K562 (cell line): ENCODE results near the gene NEDD8.

Experiments used
- CHD2 ChIP-seq: IDR thresholded peaks from 2 replicates; pipeline ENCODE4 v1.6.1; 2011; ENCODE audit warnings: low read depth, low read length
- CTCF ChIP-seq, 3 experiments: IDR thresholded peaks in 2 of 3; conservative IDR thresholded peaks in 1 of 3; 2 replicates each; pipeline ENCODE4 v1.5.1; 2011 to 2012; ENCODE audit warnings: low read length in 3 of 3, mild to moderate bottlenecking in 3 of 3, control low read depth in 2 of 3, improper control_type of control experiment in 1 of 3, inconsistent platforms in 1 of 3, low read depth in 1 of 3, mixed read lengths in 1 of 3, moderate library complexity in 1 of 3; ENCODE audit not compliant: insufficient read depth in 2 of 3
- ELK1 ChIP-seq: sonication (generic); formaldehyde crosslinking; IDR thresholded peaks from 2 replicates; pipeline ENCODE4 v1.8.1; 2022; ENCODE audit warnings: missing genetic modification reagents
- FOXO4 ChIP-seq: fragments of 450-650 bp; formaldehyde crosslinking; IDR thresholded peaks from 2 replicates; pipeline ENCODE4 v1.4.0; 2020; ENCODE audit warnings: mild to moderate bottlenecking, moderate library complexity
- HMGN3 ChIP-seq: IDR thresholded peaks from 2 replicates; pipeline ENCODE4 v1.6.1; 2011; ENCODE audit warnings: borderline replicate concordance, low read depth, mild to moderate bottlenecking, mixed read lengths, low read length; ENCODE audit not compliant: insufficient read length; ENCODE audit errors: extremely low read depth
- MXI1 ChIP-seq: IDR thresholded peaks from 2 replicates; pipeline ENCODE4 v1.6.1; 2011; ENCODE audit warnings: low read depth, mild to moderate bottlenecking, improper control_type of control experiment, low read length
- NFIC ChIP-seq: fragments of 450-650 bp; IDR thresholded peaks from 2 replicates; pipeline ENCODE4 v1.6.1; 2017; ENCODE audit warnings: mild to moderate bottlenecking, inconsistent platforms
- NKRF ChIP-seq: fragments of 450-650 bp; IDR thresholded peaks from 2 replicates; pipeline ENCODE4 v1.6.1; 2016; ENCODE audit warnings: borderline replicate concordance
- SMAD1 ChIP-seq: fragments of 150-350 bp; IDR thresholded peaks from 2 replicates; pipeline ENCODE4 v1.6.1; 2014; ENCODE audit warnings: low read length, low read depth; ENCODE audit not compliant: partially characterized antibody
- SP1 ChIP-seq: sonication (generic); formaldehyde crosslinking; IDR thresholded peaks from 2 replicates; pipeline ENCODE4 v1.8.1; 2022; ENCODE audit warnings: mild to moderate bottlenecking, missing genetic modification reagents
- ZNF263 ChIP-seq: sonication (generic); formaldehyde crosslinking; IDR thresholded peaks from 2 replicates; pipeline ENCODE4 v1.8.0; 2022; ENCODE audit warnings: mild to moderate bottlenecking, missing genetic modification reagents, borderline replicate concordance
- ZNF57 ChIP-seq: fragments of 450-650 bp; formaldehyde crosslinking; IDR thresholded peaks from 2 replicates; pipeline ENCODE4 v1.4.0; 2020; ENCODE audit warnings: mild to moderate bottlenecking, moderate library complexity

GRCh38 chr14:24277071-24277470 is 44.9 kb upstream of the NEDD8 start:
- TF ChIP-seq FOXO4: no peak
- TF ChIP-seq CTCF (IDR thresholded peaks at IDR 0.05 in 2 of 3, conservative IDR thresholded peaks at IDR 0.05 in 1 of 3; ENCODE audit: insufficient read depth in 2 of 3, low read depth in 1 of 3, low read length in 3 of 3): no peak
- no peak for TF ChIP-seq NFIC
- no peak for TF ChIP-seq MXI1
- no peak for TF ChIP-seq SMAD1
- TF ChIP-seq CHD2: no peak
- no peak for TF ChIP-seq SP1 (CRISPR knock-in tag)
- TF ChIP-seq ZNF57: no peak
- TF ChIP-seq ZNF263 (CRISPR knock-in tag): no peak
- TF ChIP-seq NKRF: no peak
- no peak for TF ChIP-seq HMGN3
- TF ChIP-seq ELK1 (CRISPR knock-in tag): no peak
